Left ventricle myocardium inferior (tissue), 1 donor: ENCODE results near the gene KANSL1L. TPM values are rescaled to one million over a fixed set of nuclear protein-coding genes. Genes with fewer than 3 reads are reported as not detected.

Experiments used
- DNase-seq: peaks from one replicate; pipeline ENCODE4 v3.0.0-alpha.2; 2020
- H3K27ac ChIP-seq: fragments of 200-600 bp; replicated peaks from 2 replicates; pipeline ENCODE4 v1.8.0; 2021
- H3K27me3 ChIP-seq: fragments of 200-600 bp; 2 replicates; pipeline ENCODE4 v1.8.0; 2021; ENCODE audit warnings: low read depth
- H3K36me3 ChIP-seq: fragments of 200-600 bp; 2 replicates; pipeline ENCODE4 v1.8.0; 2021
- H3K4me1 ChIP-seq: fragments of 200-600 bp; 2 replicates; pipeline ENCODE4 v1.8.0; 2021
- H3K4me3 ChIP-seq: fragments of 200-600 bp; 2 replicates; pipeline ENCODE4 v1.8.0; 2021; ENCODE audit warnings: mild to moderate bottlenecking, moderate library complexity
- H3K9me3 ChIP-seq: fragments of 200-600 bp; replicated peaks from 2 replicates; pipeline ENCODE4 v1.8.0; 2021
- intact Hi-C: fragments of 100-400 bp; cut with micrococcal nuclease; formaldehyde crosslinking; loops from one replicate; pipeline ENCODE4 v1.11.0; 2022
- total RNA-seq: library from RNA; stranded (reverse); fragmentation: NEBNext Ultra II Directional; extraction: Animal tissue kit (Norgen Biotek cat#: 25700); gene quantifications from one replicate; pipeline ENCODE4 v1.2.1, GENCODE V29; 2021
- TF ChIP-seq, protein P1 (sequence below): fragments of 200-600 bp; IDR thresholded peaks from 2 replicates; pipeline ENCODE4 v1.8.0; 2021; ENCODE audit warnings: antibody characterized with exemption, mild to moderate bottlenecking, borderline replicate concordance
- donor health status: DM: no; HTN: yes; CAD: no; lungs with severe emphysema.

The KANSL1L gene
- total RNA-seq, 1 donor from 2014 or later: 18.1 TPM

DNA sequence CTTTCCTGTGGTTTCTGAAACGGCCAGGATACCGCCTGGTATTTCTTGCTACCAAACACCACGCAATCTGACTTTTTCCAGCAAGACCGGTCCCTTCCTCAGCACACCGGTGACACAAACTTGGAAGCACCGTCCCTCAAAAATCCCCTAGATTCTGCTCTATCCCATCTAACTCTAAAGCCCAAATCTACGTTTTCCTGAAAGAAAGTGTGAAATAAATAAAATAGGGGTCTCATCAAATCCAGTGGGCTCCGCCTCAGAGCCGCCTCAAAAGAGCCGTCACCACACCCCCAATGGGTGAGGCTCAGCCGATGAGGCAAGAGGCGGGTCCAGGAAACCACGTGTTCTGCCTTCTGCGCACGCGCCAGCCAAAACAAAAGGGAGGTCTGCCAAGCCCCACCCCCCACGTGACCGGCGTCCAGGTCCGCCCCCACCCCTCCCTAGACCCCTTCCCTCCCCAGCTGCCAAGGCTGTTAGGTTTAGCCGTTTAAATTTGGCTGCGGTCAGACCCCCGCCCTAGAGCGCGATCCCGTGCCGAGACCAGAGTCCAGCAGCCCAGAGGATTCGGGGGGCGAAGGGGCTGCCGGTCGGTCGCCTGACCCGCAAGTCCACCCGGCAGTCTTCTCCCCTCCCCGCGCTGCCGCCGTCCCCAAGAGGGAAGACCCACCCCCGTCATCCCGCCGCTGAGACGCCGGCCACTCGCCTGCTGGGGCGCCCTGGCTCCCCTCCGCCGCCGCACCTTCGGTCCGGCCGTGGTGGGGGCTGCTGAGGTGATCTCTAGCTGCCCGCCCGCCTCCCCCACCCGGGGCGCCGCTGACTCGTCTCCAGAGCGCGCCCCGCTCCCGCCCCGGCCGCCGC is 534 bp downstream of the KANSL1L start:
- TF ChIP-seq, protein P1, sequence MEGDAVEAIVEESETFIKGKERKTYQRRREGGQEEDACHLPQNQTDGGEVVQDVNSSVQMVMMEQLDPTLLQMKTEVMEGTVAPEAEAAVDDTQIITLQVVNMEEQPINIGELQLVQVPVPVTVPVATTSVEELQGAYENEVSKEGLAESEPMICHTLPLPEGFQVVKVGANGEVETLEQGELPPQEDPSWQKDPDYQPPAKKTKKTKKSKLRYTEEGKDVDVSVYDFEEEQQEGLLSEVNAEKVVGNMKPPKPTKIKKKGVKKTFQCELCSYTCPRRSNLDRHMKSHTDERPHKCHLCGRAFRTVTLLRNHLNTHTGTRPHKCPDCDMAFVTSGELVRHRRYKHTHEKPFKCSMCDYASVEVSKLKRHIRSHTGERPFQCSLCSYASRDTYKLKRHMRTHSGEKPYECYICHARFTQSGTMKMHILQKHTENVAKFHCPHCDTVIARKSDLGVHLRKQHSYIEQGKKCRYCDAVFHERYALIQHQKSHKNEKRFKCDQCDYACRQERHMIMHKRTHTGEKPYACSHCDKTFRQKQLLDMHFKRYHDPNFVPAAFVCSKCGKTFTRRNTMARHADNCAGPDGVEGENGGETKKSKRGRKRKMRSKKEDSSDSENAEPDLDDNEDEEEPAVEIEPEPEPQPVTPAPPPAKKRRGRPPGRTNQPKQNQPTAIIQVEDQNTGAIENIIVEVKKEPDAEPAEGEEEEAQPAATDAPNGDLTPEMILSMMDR: no peak
- H3K9me3 ChIP-seq: no peaks in the 10 kb centered on the region
- no peaks in the 10 kb centered on the region for H3K36me3 ChIP-seq
- H3K27ac ChIP-seq: peak overlapping the region; percentile 98
- intact Hi-C loops: no loop called here
- no peaks in the 10 kb centered on the region for H3K27me3 ChIP-seq
- H3K4me3 ChIP-seq: peak overlapping the region; percentile 79
- DNase-seq: peak; percentile 95
- peaks cover 63% of the 10 kb centered on the region for H3K4me1 ChIP-seq

DNA sequence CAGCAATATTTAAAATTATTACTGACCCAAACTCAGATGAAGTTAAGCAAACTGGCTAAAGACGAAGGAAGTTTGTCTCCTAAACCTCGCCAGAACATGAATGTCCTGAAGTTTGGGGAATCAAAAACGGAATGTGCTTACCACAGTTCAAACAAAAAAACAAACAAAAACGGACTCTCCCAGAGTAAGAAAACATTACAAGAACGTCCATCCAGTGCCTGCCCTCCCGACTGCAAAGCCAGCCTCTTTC is 1.1 kb downstream of the KANSL1L start:
- Histone ChIP-seq H3K27me3 (no peaks in the 10 kb centered on the region), H3K27ac (peak overlapping the region; percentile 98), H3K9me3 (no peaks in the 10 kb centered on the region), H3K4me1 (peaks cover 69% of the 10 kb centered on the region), H3K4me3 (peak overlapping the region; percentile 79), H3K36me3 (no peaks in the 10 kb centered on the region)
- TF ChIP-seq, protein P1: no peak
- no peak for DNase-seq
- intact Hi-C loops: no loop called here

DNA sequence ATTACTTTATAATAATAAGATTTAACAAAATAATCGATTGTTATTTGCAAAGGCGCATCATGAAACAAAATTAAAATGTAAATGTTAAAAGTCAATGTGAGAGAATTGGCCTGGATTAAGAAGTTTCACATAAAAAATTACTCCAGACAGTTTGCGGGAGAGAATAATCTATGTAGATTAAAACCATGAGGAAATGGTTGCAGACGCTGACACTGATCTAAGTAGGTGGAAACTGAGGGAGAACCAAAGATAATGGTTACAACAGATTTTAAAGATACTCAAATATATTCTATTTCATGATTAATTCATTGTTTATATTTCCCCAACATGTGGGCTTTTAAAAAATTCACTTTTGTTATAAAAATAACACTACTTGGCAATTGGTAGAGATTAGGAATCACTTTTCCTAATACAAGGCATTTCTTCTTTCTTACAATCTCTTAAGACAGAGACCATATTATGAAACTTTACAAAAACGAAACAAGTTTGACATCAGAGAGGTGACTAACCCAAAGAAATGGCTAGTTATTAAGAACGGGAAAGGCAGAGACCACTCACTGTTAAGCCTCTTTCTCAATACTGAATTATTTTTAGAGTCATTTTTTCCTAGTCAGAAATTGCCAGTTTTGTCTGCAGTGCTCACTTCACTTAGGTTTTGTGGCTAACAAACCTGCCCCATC is 1.6 kb downstream of the KANSL1L start:
- Histone ChIP-seq H3K27ac (peak overlapping the region; percentile 98), H3K36me3 (no peaks in the 10 kb centered on the region), H3K27me3 (no peaks in the 10 kb centered on the region), H3K4me3 (peak overlapping the region; percentile 79), H3K4me1 (peaks cover 70% of the 10 kb centered on the region), H3K9me3 (no peaks in the 10 kb centered on the region)
- TF ChIP-seq, protein P1: no peak
- DNase-seq: no peak
- intact Hi-C loops: loop anchor here (10.0 kb wide), 1 partner anchor 155 kb away; no protein-coding TSS in a partner anchor

DNA sequence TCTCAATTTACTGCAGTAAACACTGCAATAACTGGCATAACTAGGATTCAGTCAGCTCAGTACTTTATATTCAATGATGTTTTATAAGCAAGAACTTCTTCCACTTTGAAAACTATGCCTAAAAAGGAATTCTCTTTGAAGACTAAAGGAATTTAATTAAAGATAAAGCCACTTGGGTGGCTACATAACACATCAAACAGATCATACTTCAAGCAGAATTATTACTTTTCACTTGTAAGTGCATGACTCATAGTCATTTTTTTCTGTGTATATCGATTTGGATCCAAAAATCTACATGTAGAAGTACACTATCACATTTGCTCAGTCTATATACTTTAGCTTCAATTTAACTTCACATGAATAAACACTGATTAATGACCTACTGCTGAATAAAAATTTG is 4.0 kb downstream of the KANSL1L start:
- Histone ChIP-seq H3K36me3 (no peaks in the 10 kb centered on the region), H3K27ac (peak overlapping the region; percentile 98), H3K9me3 (no peaks in the 10 kb centered on the region), H3K27me3 (no peaks in the 10 kb centered on the region), H3K4me3 (no peak overlapping the region), H3K4me1 (peaks cover 76% of the 10 kb centered on the region)
- no peak for DNase-seq
- intact Hi-C loops: loop anchor here (10.0 kb wide), 1 partner anchor 152 kb away; no protein-coding TSS in a partner anchor
- TF ChIP-seq, protein P1: no peak

DNA sequence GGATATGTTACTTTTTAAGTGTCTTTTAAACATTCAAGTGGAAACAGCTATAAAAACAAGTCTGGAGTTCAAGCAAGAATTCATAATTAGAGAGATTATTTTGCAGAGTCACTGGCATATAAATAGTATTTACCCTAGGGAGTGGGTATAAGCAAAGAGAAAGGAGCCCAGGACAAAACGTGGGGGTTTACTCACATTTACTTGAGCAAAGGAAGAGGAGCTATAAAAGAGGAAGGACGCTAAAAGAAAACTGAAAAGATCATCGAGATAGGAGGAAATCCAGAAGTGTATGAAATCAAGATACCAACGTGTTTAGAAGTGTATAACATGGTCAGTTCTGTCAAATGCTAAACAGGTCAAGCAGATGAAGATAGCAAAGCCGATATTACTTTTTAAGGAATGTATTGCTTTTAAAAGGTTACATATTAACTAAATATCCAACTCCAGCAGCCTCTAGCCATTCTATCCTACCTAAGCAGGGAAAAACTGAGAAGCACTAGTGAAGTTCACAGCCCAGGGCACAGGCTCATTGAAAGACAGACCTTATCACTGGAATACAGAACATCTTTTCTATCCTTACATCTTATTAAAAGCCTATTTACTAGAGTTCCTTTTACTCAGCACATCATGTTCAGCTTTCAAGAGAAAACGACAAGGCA is 8.6 kb downstream of the KANSL1L start:
- no peak for DNase-seq
- Histone ChIP-seq H3K9me3 (no peaks in the 10 kb centered on the region), H3K27ac (peak overlapping the region; percentile 55), H3K4me3 (peak overlapping the region; percentile 24), H3K4me1 (peaks cover 61% of the 10 kb centered on the region), H3K36me3 (no peaks in the 10 kb centered on the region), H3K27me3 (no peaks in the 10 kb centered on the region)
- intact Hi-C loops: loop anchor here (10.0 kb wide), 1 partner anchor 148 kb away; no protein-coding TSS in a partner anchor
- TF ChIP-seq, protein P1: no peak
